ENCODE measurements around the gene MUCL3.

Gene MUCL3

GRCh38 chr6:30972816-30973215, 32.0 kb downstream of the MUCL3 start:
- H3K4me3 ChIP-seq (ENCODE audit: low read depth in 1 of 2, low read length in 2 of 2), result no peak overlapping the region
- no peaks in the 10 kb centered on the region for H3K9me3 ChIP-seq (ENCODE audit: control insufficient read depth in 1 of 2, low read length in 2 of 2)
- no peaks in the 10 kb centered on the region for H3K36me3 ChIP-seq (ENCODE audit: control insufficient read depth in 1 of 2, insufficient read depth in 2 of 2, low read length in 2 of 2)
- H3K9ac ChIP-seq (ENCODE audit: low read depth in 1 of 2, low read length in 2 of 2), result no peak overlapping the region
- no peaks in the 10 kb centered on the region for H3K4me1 ChIP-seq (ENCODE audit: control insufficient read depth in 1 of 2, insufficient read depth in 2 of 2, low read length in 2 of 2)
- no peaks in the 10 kb centered on the region for H3K27me3 ChIP-seq (ENCODE audit: control insufficient read depth in 1 of 2, insufficient read depth in 2 of 2, low read length in 2 of 2)
- H3K27ac ChIP-seq (ENCODE audit: low read depth, low read length), result no peak overlapping the region

- Histone ChIP-seq H3K9me3 (ENCODE audit: control insufficient read depth in 1 of 2, low read length in 2 of 2) (no peaks in the 10 kb centered on the region), H3K36me3 (ENCODE audit: control insufficient read depth in 1 of 2, insufficient read depth in 2 of 2, low read length in 2 of 2) (no peaks in the 10 kb centered on the region), H3K27me3 (ENCODE audit: control insufficient read depth in 1 of 2, insufficient read depth in 2 of 2, low read length in 2 of 2) (peaks cover 5 to 6% of the 10 kb centered on the region in 2 donors), H3K4me3 (ENCODE audit: low read depth in 1 of 2, low read length in 2 of 2) (no peak overlapping the region), H3K9ac (ENCODE audit: low read depth in 1 of 2, low read length in 2 of 2) (no peak overlapping the region), H3K27ac (ENCODE audit: low read depth, low read length) (no peak overlapping the region), H3K4me1 (ENCODE audit: control insufficient read depth in 1 of 2, insufficient read depth in 2 of 2, low read length in 2 of 2) (no peaks in the 10 kb centered on the region)
Observed at GRCh38 chr6:30974490-30975252, 33.9 kb downstream of the MUCL3 start.

DNA sequence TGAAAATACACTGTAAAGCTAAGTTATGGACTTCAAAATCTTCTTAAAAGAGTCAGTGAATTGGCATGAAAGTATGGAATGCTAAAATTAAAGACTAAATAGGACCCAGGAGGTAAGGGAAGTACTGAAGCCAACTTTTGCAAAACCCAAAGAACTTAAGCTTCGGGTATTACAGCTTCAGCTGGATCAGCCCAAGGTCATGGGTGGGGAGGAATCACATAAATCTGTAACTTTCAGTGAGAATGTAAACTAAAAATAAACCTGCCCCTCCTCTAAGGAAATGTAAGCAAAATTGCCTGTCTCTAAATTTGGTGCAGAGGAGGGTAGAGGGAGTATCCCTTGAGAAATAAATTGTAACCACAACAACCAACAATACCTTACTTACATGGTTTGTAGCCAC, 38.4 kb downstream of the MUCL3 start:
- Histone ChIP-seq H3K9ac (ENCODE audit: low read depth in 1 of 2, low read length in 2 of 2) (no peak overlapping the region), H3K27me3 (ENCODE audit: control insufficient read depth in 1 of 2, insufficient read depth in 2 of 2, low read length in 2 of 2) (peaks cover 6 to 11% of the 10 kb centered on the region in 2 donors), H3K27ac (ENCODE audit: low read depth, low read length) (no peak overlapping the region), H3K4me1 (ENCODE audit: control insufficient read depth in 1 of 2, insufficient read depth in 2 of 2, low read length in 2 of 2) (peaks cover 5 to 8% of the 10 kb centered on the region in 2 donors), H3K4me3 (ENCODE audit: low read depth in 1 of 2, low read length in 2 of 2) (no peak overlapping the region), H3K9me3 (ENCODE audit: control insufficient read depth in 1 of 2, low read length in 2 of 2) (no peaks in the 10 kb centered on the region), H3K36me3 (ENCODE audit: control insufficient read depth in 1 of 2, insufficient read depth in 2 of 2, low read length in 2 of 2) (no peaks in the 10 kb centered on the region)

DNA sequence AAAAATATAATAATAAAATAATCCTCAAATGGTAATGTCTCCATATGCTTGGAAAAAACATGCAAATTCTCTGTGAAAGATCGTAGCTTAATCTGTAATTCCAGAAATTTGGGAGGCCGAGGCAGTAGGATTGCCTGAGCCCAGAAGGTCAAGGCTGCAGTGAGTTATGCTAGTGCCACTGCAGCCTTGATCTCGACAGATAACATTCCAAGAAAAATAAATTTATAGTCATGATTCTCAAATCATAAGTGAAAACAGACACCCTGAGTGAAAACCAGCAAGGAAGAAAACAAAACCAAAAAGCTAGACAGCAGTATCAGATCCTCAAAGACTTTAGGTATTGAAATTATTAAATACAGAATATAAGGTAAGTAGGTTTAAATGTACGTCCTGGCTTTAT, 38.9 kb downstream of the MUCL3 start:
- Histone ChIP-seq H3K27me3 (ENCODE audit: control insufficient read depth in 1 of 2, insufficient read depth in 2 of 2, low read length in 2 of 2) (peaks cover 6 to 11% of the 10 kb centered on the region in 2 donors), H3K27ac (ENCODE audit: low read depth, low read length) (no peak overlapping the region)

DNA sequence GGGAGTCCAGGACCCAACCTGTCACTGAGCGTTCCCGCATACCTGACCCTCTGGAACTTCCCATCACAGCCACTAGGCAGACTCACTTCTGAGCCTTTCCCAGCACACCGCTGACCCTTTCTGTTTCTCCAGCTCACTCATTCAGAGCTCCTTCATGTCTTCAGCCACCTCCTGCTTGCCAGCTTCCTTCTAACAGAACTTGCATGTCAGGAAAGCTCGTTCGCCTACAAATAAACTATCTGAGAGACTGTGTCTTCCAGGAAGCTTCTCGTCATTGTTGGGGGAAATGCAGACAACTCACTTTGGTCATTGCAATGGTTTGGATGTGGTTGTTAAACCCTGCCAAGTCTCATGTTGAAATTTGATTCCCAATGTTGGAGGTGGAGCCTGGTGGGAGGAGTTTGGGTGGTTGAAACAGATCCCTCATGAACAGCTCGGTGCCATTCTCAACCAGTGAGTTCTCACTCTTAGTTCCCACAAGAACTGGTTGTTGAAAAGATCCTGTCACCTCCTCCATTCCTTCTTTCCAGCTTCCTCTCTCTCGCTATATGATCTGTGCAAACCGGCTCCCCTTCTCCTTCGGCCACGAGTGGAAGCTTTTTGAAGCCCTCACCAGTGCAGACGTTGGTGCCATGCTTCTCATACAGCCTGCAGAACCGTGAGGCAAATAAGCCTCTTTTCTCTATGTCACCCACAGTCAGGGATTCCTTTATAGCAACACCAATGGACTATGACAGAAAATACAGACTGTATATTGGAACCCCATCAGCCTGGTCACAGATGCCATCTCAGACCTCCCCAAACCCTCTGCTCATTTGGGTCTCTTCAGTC, 41.4 kb downstream of the MUCL3 start:
- peaks cover 6 to 11% of the 10 kb centered on the region in 2 donors for H3K27me3 ChIP-seq (ENCODE audit: control insufficient read depth in 1 of 2, insufficient read depth in 2 of 2, low read length in 2 of 2)
- no peaks in the 10 kb centered on the region for H3K36me3 ChIP-seq (ENCODE audit: control insufficient read depth in 1 of 2, insufficient read depth in 2 of 2, low read length in 2 of 2)
- H3K9me3 ChIP-seq (ENCODE audit: control insufficient read depth in 1 of 2, low read length in 2 of 2), result no peaks in the 10 kb centered on the region
- peak overlapping the region; percentile 4 for H3K4me3 ChIP-seq (ENCODE audit: low read depth in 1 of 2, low read length in 2 of 2)
- H3K9ac ChIP-seq (ENCODE audit: low read depth in 1 of 2, low read length in 2 of 2), result no peak overlapping the region
- H3K4me1 ChIP-seq (ENCODE audit: control insufficient read depth in 1 of 2, insufficient read depth in 2 of 2, low read length in 2 of 2), result peaks cover 5 to 8% of the 10 kb centered on the region in 2 donors
- no peak overlapping the region for H3K27ac ChIP-seq (ENCODE audit: low read depth, low read length)

More for the DNA sequence above, 38.9 kb downstream of the MUCL3 start:
- no peak overlapping the region for H3K4me3 ChIP-seq (ENCODE audit: low read depth in 1 of 2, low read length in 2 of 2)
- H3K36me3 ChIP-seq (ENCODE audit: control insufficient read depth in 1 of 2, insufficient read depth in 2 of 2, low read length in 2 of 2), result no peaks in the 10 kb centered on the region
- H3K9ac ChIP-seq (ENCODE audit: low read depth in 1 of 2, low read length in 2 of 2), result no peak overlapping the region
- H3K4me1 ChIP-seq (ENCODE audit: control insufficient read depth in 1 of 2, insufficient read depth in 2 of 2, low read length in 2 of 2), result peaks cover 5 to 8% of the 10 kb centered on the region in 2 donors
- H3K9me3 ChIP-seq (ENCODE audit: control insufficient read depth in 1 of 2, low read length in 2 of 2), result no peaks in the 10 kb centered on the region

- no peak within 1 kb of the TSS for H3K27ac ChIP-seq (ENCODE audit: low read depth, low read length)
- peaks cover under 1 to 6% of the 10 kb centered on the region in 2 donors for H3K27me3 ChIP-seq (ENCODE audit: control insufficient read depth in 1 of 2, insufficient read depth in 2 of 2, low read length in 2 of 2)
- H3K9me3 ChIP-seq (ENCODE audit: control insufficient read depth in 1 of 2, low read length in 2 of 2), result no peaks in the 10 kb centered on the region
- H3K4me3 ChIP-seq (ENCODE audit: low read depth in 1 of 2, low read length in 2 of 2), result peak within 1 kb of the TSS in 1 of 2 donors; percentile 4
- H3K4me1 ChIP-seq (ENCODE audit: control insufficient read depth in 1 of 2, insufficient read depth in 2 of 2, low read length in 2 of 2), result peaks cover 5 to 8% of the 10 kb centered on the region in 2 donors
- H3K36me3 ChIP-seq (ENCODE audit: control insufficient read depth in 1 of 2, insufficient read depth in 2 of 2, low read length in 2 of 2), result no peaks in the 10 kb centered on the region
- no peak within 1 kb of the TSS for H3K9ac ChIP-seq (ENCODE audit: low read depth in 1 of 2, low read length in 2 of 2)
Observed at GRCh38 chr6:30983439-30983838, 42.7 kb downstream of the MUCL3 start, which contains the start of gene MUC21. TSS of gene MUC21 (plus strand) at chr6:30983718. CDS start at chr6:30983959, 241 bp downstream.

DNA sequence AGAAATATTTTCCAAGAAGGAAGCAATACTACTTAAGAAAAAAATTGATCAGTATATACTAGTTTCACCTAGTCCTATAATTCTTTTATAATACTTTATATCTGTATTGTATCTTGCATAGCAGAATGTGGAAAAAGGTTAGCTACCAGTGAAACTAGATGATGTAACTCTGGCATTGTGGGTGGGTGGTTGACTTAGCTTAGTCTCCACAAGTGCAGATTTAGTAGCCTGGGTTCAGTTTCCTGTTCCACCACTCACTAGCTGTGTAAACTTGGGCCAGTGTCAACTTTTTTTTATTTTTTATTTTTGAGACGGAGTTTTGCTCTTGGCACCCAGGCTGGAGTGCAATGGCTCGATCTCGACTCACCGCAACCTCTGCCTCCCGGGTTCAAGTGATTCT, 44.7 kb downstream of the MUCL3 start:
- Histone ChIP-seq H3K9ac (ENCODE audit: low read depth in 1 of 2, low read length in 2 of 2) (no peak overlapping the region), H3K4me1 (ENCODE audit: control insufficient read depth in 1 of 2, insufficient read depth in 2 of 2, low read length in 2 of 2) (peaks cover 5 to 8% of the 10 kb centered on the region in 2 donors), H3K9me3 (ENCODE audit: control insufficient read depth in 1 of 2, low read length in 2 of 2) (no peaks in the 10 kb centered on the region), H3K27me3 (ENCODE audit: control insufficient read depth in 1 of 2, insufficient read depth in 2 of 2, low read length in 2 of 2) (peaks cover 0 to 6% of the 10 kb centered on the region in 2 donors), H3K4me3 (ENCODE audit: low read depth in 1 of 2, low read length in 2 of 2) (no peak overlapping the region), H3K27ac (ENCODE audit: low read depth, low read length) (no peak overlapping the region), H3K36me3 (ENCODE audit: control insufficient read depth in 1 of 2, insufficient read depth in 2 of 2, low read length in 2 of 2) (no peaks in the 10 kb centered on the region)

GRCh38 chr6:30987304-30987703, 46.5 kb downstream of the MUCL3 start:
- Histone ChIP-seq H3K36me3 (ENCODE audit: control insufficient read depth in 1 of 2, insufficient read depth in 2 of 2, low read length in 2 of 2) (no peaks in the 10 kb centered on the region), H3K27me3 (ENCODE audit: control insufficient read depth in 1 of 2, insufficient read depth in 2 of 2, low read length in 2 of 2) (peaks cover 0 to 6% of the 10 kb centered on the region in 2 donors), H3K27ac (ENCODE audit: low read depth, low read length) (no peak overlapping the region), H3K4me3 (ENCODE audit: low read depth in 1 of 2, low read length in 2 of 2) (no peak overlapping the region), H3K9ac (ENCODE audit: low read depth in 1 of 2, low read length in 2 of 2) (no peak overlapping the region), H3K9me3 (ENCODE audit: control insufficient read depth in 1 of 2, low read length in 2 of 2) (no peaks in the 10 kb centered on the region), H3K4me1 (ENCODE audit: control insufficient read depth in 1 of 2, insufficient read depth in 2 of 2, low read length in 2 of 2) (peaks cover 0 to 2% of the 10 kb centered on the region in 2 donors)

GRCh38 chr6:30988209-30988825, 47.5 kb downstream of the MUCL3 start:
- H3K9ac ChIP-seq (ENCODE audit: low read depth in 1 of 2, low read length in 2 of 2), result no peak overlapping the region
- no peak overlapping the region for H3K27ac ChIP-seq (ENCODE audit: low read depth, low read length)
- H3K36me3 ChIP-seq (ENCODE audit: control insufficient read depth in 1 of 2, insufficient read depth in 2 of 2, low read length in 2 of 2), result no peaks in the 10 kb centered on the region

More at GRCh38 chr6:30988209-30988825, 47.5 kb downstream of the MUCL3 start:
- Histone ChIP-seq H3K4me1 (ENCODE audit: control insufficient read depth in 1 of 2, insufficient read depth in 2 of 2, low read length in 2 of 2) (no peaks in the 10 kb centered on the region), H3K27me3 (ENCODE audit: control insufficient read depth in 1 of 2, insufficient read depth in 2 of 2, low read length in 2 of 2) (no peaks in the 10 kb centered on the region), H3K4me3 (ENCODE audit: low read depth in 1 of 2, low read length in 2 of 2) (no peak overlapping the region), H3K9me3 (ENCODE audit: control insufficient read depth in 1 of 2, low read length in 2 of 2) (no peaks in the 10 kb centered on the region)
